HepG2 (cell line): ENCODE results near the gene EXOSC7. TPM values are rescaled to one million over a fixed set of nuclear protein-coding genes. Genes with fewer than 3 reads are reported as not detected.

Experiments
- ATAC-seq: fragments of 200-7000 bp; cut with Tn5 transposase; 3 replicates; pipeline ENCODE4 v1.9.1; 2020; ENCODE audit warnings: mild to moderate bottlenecking, moderate library complexity
- BruUV-seq: library from RNA; stranded (reverse); fragments of 400-500 nt; replicated peaks from 2 replicates; lab custom pipeline; 2021; lab: Mats Ljungman, UMichigan
- CTCF ChIA-PET: fragments of 300-600 bp; formaldehyde crosslinking; extraction: SDS; loops from one replicate; lab custom pipeline; 2021; ENCODE audit warnings: low total read pairs, inconsistent platforms, low intra/inter-chr PET ratio; lab: Yijun Ruan, JAX
- POLR2A ChIA-PET: fragments of 350-600 bp; sonication (Branson Sonifier 250); formaldehyde crosslinking; loops from one replicate; lab custom pipeline; 2020; ENCODE audit warnings: antibody characterized with exemption, inconsistent platforms; lab: Yijun Ruan, JAX
- DNase-seq: peaks from one replicate; pipeline ENCODE4 v3.0.0-alpha.2; 2015; ENCODE audit warnings: low spot score
- FAIRE-seq: peaks from 3 replicates; lab custom pipeline; 2011; peaks lifted over from hg19 to GRCh38; lab: Jason Lieb, UNC
- H2AFZ ChIP-seq: one replicate; pipeline ENCODE4 v1.6.1; 2011; ENCODE audit warnings: low read length, inconsistent platforms
- H3K27ac ChIP-seq: fragments of 300-600 bp; 3 replicates; pipeline ENCODE4 v1.8.0; 2011; ENCODE audit warnings: mixed run types, mild to moderate bottlenecking, mixed read lengths, low read length, inconsistent platforms; ENCODE audit not compliant: insufficient read depth; ENCODE audit errors: extremely low read length
- H3K27me3 ChIP-seq, 2 experiments: fragments of 200-600 bp in 1 of 2; 2 replicates in 1 of 2; 3 replicates in 1 of 2; pipeline versions ENCODE4 v1.6.0 to v1.8.0; 2011; ENCODE audit warnings: low read length in 2 of 2, mild to moderate bottlenecking in 2 of 2, moderate library complexity in 2 of 2, inconsistent platforms in 1 of 2; ENCODE audit not compliant: insufficient read depth in 2 of 2, control insufficient read depth in 1 of 2
- H3K36me3 ChIP-seq, 2 experiments: fragments of 200-600 bp in 1 of 2; replicated peaks in 1 of 2; 2 replicates in 1 of 2; 3 replicates in 1 of 2; pipeline versions ENCODE4 v1.5.1 to v1.8.0; 2011; ENCODE audit warnings: low read length in 2 of 2, inconsistent platforms in 1 of 2; ENCODE audit not compliant: insufficient read depth in 2 of 2, control insufficient read depth in 1 of 2
- H3K4me1 ChIP-seq: 2 replicates; pipeline ENCODE4 v1.5.1; 2012; ENCODE audit warnings: low read length, inconsistent platforms; ENCODE audit not compliant: insufficient read depth
- H3K4me2 ChIP-seq: 2 replicates; pipeline ENCODE4 v1.6.0; 2011; ENCODE audit warnings: low read depth, low read length, inconsistent platforms
- H3K4me3 ChIP-seq, 3 experiments: fragments of 200-600 bp in 1 of 3; sonication (generic), shearing (Covaris generic) in 1 of 3; replicated peaks in 1 of 3; 2 replicates each; pipeline ENCODE4 v1.5.1; 2011 to 2016; ENCODE audit warnings: low read length in 3 of 3, inconsistent platforms in 2 of 3, low read depth in 2 of 3, mild to moderate bottlenecking in 2 of 3, control low read depth in 1 of 3, mixed read lengths in 1 of 3; ENCODE audit not compliant: insufficient read depth in 1 of 3
- H3K79me2 ChIP-seq: one replicate; pipeline ENCODE4 v1.6.1; 2011; ENCODE audit warnings: low read length, inconsistent platforms; ENCODE audit not compliant: insufficient read depth
- H3K9ac ChIP-seq: 2 replicates; pipeline ENCODE4 v1.6.0; 2011; ENCODE audit warnings: mild to moderate bottlenecking, low read depth, low read length, inconsistent platforms; ENCODE audit not compliant: insufficient read depth
- H3K9me3 ChIP-seq: 2 replicates; pipeline ENCODE4 v1.5.1; 2012; ENCODE audit warnings: mild to moderate bottlenecking, low read length
- H4K20me1 ChIP-seq: 2 replicates; pipeline ENCODE4 v1.6.0; 2011; ENCODE audit warnings: inconsistent platforms, mild to moderate bottlenecking, low read length, moderate library complexity; ENCODE audit not compliant: insufficient read depth
- CEBPB ChIP-seq: IDR thresholded peaks from 2 replicates; pipeline ENCODE4 v1.6.1; 2011; ENCODE audit warnings: low read depth, low read length, improper control_type of control experiment, borderline replicate concordance
- HES4 ChIP-seq: sonication (generic); formaldehyde crosslinking; IDR thresholded peaks from 2 replicates; pipeline ENCODE4 v1.9.0; 2021; ENCODE audit warnings: mild to moderate bottlenecking, missing genetic modification reagents, borderline replicate concordance
- MAFF ChIP-seq: IDR thresholded peaks from 2 replicates; pipeline ENCODE4 v1.6.1; 2011; ENCODE audit warnings: low read depth, low read length, improper control_type of control experiment
- MAFK ChIP-seq, 2 experiments: IDR thresholded peaks in 1 of 2; conservative IDR thresholded peaks in 1 of 2; 2 replicates each; pipeline ENCODE4 v1.6.1; 2011; ENCODE audit warnings: improper control_type of control experiment in 2 of 2, low read length in 2 of 2
- MEF2D ChIP-seq: sonication (generic); formaldehyde crosslinking; IDR thresholded peaks from 2 replicates; pipeline ENCODE4 v1.5.1; 2020; ENCODE audit warnings: mild to moderate bottlenecking, missing genetic modification reagents
- SMAD1 ChIP-seq: sonication (generic); formaldehyde crosslinking; IDR thresholded peaks from 2 replicates; pipeline ENCODE4 v1.4.0; 2020; ENCODE audit warnings: missing genetic modification reagents, low read depth, mild to moderate bottlenecking, borderline replicate concordance
- SMARCE1 ChIP-seq: fragments of 450-650 bp; IDR thresholded peaks from 2 replicates; pipeline ENCODE4 v1.6.1; 2017; ENCODE audit warnings: borderline replicate concordance
- ZNF234 ChIP-seq: sonication (generic); formaldehyde crosslinking; conservative IDR thresholded peaks from 2 replicates; pipeline ENCODE4 v1.5.1; 2020; ENCODE audit warnings: mild to moderate bottlenecking, missing genetic modification reagents
- ZNF3 ChIP-seq: IDR thresholded peaks from 2 replicates; pipeline ENCODE4 v1.7.0; 2017; ENCODE audit warnings: inconsistent platforms
- ZNF564 ChIP-seq: sonication (generic); formaldehyde crosslinking; IDR thresholded peaks from 2 replicates; pipeline ENCODE4 v1.8.1; 2023; ENCODE audit warnings: mild to moderate bottlenecking, missing genetic modification reagents
- ZNF776 ChIP-seq: sonication (generic); formaldehyde crosslinking; IDR thresholded peaks from 2 replicates; pipeline ENCODE4 v1.4.0; 2020; ENCODE audit warnings: mild to moderate bottlenecking, missing genetic modification reagents
- ZNF781 ChIP-seq: sonication (generic); formaldehyde crosslinking; IDR thresholded peaks from 2 replicates; pipeline ENCODE4 v1.5.1; 2020; ENCODE audit warnings: borderline replicate concordance, mild to moderate bottlenecking, missing genetic modification reagents; ENCODE audit errors: not compliant biosample characterization
- WGBS: methylation state at CpG from one replicate; pipeline ENCODE4 v1.1.6; 2017; ENCODE audit warnings: low lambda C conversion rate; 5-methylcytosine and 5-hydroxymethylcytosine counted together
- in situ Hi-C: cut with HindIII; loops from 2 replicates; pipeline ENCODE4 v1.10.0; 2017; ENCODE audit warnings: low pct_unique_long_range_greater_than_20kb; ENCODE audit not compliant: extremely low pct_ligation_motif_present
- intact Hi-C: fragments of 100-400 bp; cut with micrococcal nuclease; formaldehyde crosslinking; loops from one replicate; pipeline ENCODE4 v1.10.0; 2022; ENCODE audit not compliant: unreplicated experiment
- polyA plus RNA-seq, 8 experiments: library from polyadenylated mRNA; depleted of rRNA in 3 of 8; stranded (reverse) in 7 of 8; unstranded in 1 of 8; fragments of >200 nt; fragmentation: Illumina TruSeq in 4 of 8; extraction: Trizol in 4 of 8; gene quantifications; 2 replicates each; pipeline versions ENCODE4 v1.2.1 to v1.2.3, GENCODE V29; 2011 to 2016; ENCODE audit warnings: low read depth in 4 of 8, missing spikeins in 1 of 8, mixed read lengths in 1 of 8; ENCODE audit not compliant: insufficient read depth in 1 of 8
- total RNA-seq, 5 experiments: library from RNA; depleted of rRNA; stranded (reverse); fragments of >200 nt; fragmentation: Illumina TruSeq; extraction: Trizol; gene quantifications; 2 replicates each; pipeline ENCODE4 v1.2.3, GENCODE V29; 2016; ENCODE audit warnings: low read depth in 1 of 5
- TF ChIP-seq, protein P1 (sequence below): sonication (generic); formaldehyde crosslinking; IDR thresholded peaks from 2 replicates; pipeline ENCODE4 v1.5.1; 2020; ENCODE audit warnings: missing genetic modification reagents, mild to moderate bottlenecking, borderline replicate concordance
- TF ChIP-seq, protein P2 (sequence below): sonication (generic); formaldehyde crosslinking; conservative IDR thresholded peaks from 2 replicates; pipeline ENCODE4 v1.4.0; 2020; ENCODE audit warnings: mild to moderate bottlenecking, missing genetic modification reagents, moderate library complexity
- TF ChIP-seq, protein P3 (sequence below): sonication (generic); formaldehyde crosslinking; IDR thresholded peaks from 2 replicates; pipeline ENCODE4 v1.4.0; 2020; ENCODE audit warnings: missing genetic modification reagents

EXOSC7 gene
- total and polyA plus RNA-seq, 2 of the 13 experiments (the other 11 are each of a cell fraction or from before 2014, with no cell fraction given) = 68.3 to 74.7 TPM

DNA sequence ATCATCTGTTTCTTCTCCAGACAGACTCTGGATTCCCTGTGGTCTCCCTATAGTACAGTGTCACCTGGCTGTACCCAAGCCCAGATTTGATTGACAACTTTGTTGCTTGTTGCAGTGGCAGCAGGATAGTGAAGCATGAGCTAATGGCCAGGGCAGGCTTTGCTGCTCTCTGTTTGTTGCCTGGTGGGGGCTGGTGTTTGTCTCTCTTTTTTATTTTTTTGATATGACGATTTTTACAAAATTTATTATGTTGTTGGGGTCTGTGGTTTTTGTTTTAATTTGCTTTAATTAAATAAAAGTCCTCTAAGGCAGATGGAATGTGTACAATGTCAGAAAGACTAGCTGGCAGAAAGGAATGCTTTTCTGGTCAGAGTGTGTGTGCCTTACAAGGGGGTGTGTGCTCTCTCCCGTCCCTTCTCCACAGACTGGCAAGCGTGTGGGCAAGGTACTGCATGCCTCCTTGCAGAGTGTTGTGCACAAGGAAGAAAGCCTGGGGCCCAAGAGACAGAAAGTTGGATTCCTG lies 34.8 kb downstream of the EXOSC7 start (continued):
- TF ChIP-seq SMAD1 (CRISPR knock-in tag) = no peak
- TF ChIP-seq MEF2D (CRISPR knock-in tag) = no peak
- no peak for TF ChIP-seq ZNF3 (CRISPR knock-in tag)
- TF ChIP-seq ZNF781 (CRISPR knock-in tag) = no peak
- no peak for TF ChIP-seq SMARCE1
- TF ChIP-seq, protein P1, sequence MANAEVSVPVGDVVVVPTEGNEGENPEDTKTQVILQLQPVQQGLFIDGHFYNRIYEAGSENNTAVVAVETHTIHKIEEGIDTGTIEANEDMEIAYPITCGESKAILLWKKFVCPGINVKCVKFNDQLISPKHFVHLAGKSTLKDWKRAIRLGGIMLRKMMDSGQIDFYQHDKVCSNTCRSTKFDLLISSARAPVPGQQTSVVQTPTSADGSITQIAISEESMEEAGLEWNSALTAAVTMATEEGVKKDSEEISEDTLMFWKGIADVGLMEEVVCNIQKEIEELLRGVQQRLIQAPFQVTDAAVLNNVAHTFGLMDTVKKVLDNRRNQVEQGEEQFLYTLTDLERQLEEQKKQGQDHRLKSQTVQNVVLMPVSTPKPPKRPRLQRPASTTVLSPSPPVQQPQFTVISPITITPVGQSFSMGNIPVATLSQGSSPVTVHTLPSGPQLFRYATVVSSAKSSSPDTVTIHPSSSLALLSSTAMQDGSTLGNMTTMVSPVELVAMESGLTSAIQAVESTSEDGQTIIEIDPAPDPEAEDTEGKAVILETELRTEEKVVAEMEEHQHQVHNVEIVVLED = no peak

DNA sequence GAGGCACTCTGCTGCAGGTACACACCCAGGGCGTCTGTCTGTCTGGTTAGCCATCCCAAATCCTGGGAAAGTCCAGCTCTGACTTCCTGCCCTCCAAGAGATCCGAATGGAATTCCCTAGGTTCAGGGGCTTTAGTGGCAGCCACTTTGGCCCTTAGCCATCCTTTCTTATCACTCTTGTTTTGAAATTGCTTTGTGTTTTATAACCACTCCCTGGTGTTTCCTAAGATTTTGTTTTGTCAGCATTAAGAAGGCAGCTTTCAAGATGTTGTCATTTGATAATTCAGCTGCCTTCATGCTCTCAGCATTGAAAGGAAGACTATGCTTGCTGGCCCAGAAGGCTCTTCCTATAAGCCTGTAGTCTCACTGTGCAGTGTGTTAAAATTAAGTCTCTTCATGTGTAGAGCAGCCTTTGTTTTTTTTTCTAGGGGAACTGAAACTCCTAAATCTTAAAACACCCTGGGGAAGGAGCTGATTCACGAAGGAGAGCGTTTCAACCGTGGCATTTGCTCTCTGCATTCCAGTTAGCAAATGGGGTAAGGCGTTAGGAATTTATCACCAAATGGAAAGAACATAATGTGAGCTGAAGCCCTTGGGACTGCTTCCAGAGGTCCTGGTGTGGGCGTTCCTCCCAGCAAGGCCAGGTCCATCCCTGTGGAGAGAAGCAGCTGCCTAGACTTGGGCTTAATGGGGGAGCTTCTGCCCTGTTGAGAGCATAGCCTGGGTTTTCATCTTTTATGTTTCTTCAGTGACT lies 35.9 kb downstream of the EXOSC7 start:
- Histone ChIP-seq H3K27me3 (no peaks in the 10 kb centered on the region), H3K36me3 (peaks cover 16 to 61% of the 10 kb centered on the region in 2 experiments; a peak in 4 of 5 replicates), H3K4me1 (0 out of 2 replicates have a peak, but pooled peaks cover 4% of the 10 kb centered on the region), H3K9ac (no peak overlapping the region), H3K79me2 (no peaks in the 10 kb centered on the region), H3K9me3 (no peaks in the 10 kb centered on the region)
- POLR2A ChIA-PET = no interaction called here
- DNase-seq (no peak), FAIRE-seq (no peak)
- no TSS peak for BruUV-seq
- CTCF ChIA-PET = no interaction called here
- intact Hi-C loops = no loop called here
- TF ChIP-seq ZNF564 (CRISPR knock-in tag) (no peak), ZNF776 (no peak), MAFF (peak; percentile 58), ZNF234 (no peak), CEBPB (no peak), HES4 (CRISPR knock-in tag) (no peak), MAFK (conservative IDR thresholded peaks at IDR 0.05 in 1 of 2, IDR thresholded peaks at IDR 0.05 in 1 of 2; ENCODE audit: low read length in 2 of 2) (peak; percentile 69 to 72)
- TF ChIP-seq, protein P2, sequence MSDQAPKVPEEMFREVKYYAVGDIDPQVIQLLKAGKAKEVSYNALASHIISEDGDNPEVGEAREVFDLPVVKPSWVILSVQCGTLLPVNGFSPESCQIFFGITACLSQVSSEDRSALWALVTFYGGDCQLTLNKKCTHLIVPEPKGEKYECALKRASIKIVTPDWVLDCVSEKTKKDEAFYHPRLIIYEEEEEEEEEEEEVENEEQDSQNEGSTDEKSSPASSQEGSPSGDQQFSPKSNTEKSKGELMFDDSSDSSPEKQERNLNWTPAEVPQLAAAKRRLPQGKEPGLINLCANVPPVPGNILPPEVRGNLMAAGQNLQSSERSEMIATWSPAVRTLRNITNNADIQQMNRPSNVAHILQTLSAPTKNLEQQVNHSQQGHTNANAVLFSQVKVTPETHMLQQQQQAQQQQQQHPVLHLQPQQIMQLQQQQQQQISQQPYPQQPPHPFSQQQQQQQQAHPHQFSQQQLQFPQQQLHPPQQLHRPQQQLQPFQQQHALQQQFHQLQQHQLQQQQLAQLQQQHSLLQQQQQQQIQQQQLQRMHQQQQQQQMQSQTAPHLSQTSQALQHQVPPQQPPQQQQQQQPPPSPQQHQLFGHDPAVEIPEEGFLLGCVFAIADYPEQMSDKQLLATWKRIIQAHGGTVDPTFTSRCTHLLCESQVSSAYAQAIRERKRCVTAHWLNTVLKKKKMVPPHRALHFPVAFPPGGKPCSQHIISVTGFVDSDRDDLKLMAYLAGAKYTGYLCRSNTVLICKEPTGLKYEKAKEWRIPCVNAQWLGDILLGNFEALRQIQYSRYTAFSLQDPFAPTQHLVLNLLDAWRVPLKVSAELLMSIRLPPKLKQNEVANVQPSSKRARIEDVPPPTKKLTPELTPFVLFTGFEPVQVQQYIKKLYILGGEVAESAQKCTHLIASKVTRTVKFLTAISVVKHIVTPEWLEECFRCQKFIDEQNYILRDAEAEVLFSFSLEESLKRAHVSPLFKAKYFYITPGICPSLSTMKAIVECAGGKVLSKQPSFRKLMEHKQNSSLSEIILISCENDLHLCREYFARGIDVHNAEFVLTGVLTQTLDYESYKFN = no peak
- TF ChIP-seq, protein P3, sequence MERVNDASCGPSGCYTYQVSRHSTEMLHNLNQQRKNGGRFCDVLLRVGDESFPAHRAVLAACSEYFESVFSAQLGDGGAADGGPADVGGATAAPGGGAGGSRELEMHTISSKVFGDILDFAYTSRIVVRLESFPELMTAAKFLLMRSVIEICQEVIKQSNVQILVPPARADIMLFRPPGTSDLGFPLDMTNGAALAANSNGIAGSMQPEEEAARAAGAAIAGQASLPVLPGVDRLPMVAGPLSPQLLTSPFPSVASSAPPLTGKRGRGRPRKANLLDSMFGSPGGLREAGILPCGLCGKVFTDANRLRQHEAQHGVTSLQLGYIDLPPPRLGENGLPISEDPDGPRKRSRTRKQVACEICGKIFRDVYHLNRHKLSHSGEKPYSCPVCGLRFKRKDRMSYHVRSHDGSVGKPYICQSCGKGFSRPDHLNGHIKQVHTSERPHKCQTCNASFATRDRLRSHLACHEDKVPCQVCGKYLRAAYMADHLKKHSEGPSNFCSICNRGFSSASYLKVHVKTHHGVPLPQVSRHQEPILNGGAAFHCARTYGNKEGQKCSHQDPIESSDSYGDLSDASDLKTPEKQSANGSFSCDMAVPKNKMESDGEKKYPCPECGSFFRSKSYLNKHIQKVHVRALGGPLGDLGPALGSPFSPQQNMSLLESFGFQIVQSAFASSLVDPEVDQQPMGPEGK (CRISPR knock-in tag) = no peak
- TF ChIP-seq, all 625 proteins: peak for 2
- Histone ChIP-seq H2AFZ (no peak overlapping the region), H3K27ac (no peak overlapping the region), H3K4me2 (no peak overlapping the region), H3K4me3 (no peak overlapping the region), H4K20me1 (no peaks in the 10 kb centered on the region)
- in situ Hi-C loops = no loop called here
- WGBS = 92% methylated on average over 7 of the region's 7 CpGs
- ATAC-seq = no peak
